ENCODE data around the gene SSTR4.

- TF ChIP-seq POLR2A (IDR thresholded peaks at IDR 0.05; ENCODE audit: borderline replicate concordance, extremely low read depth, insufficient read depth, insufficient read length): no peak
- no peak for TF ChIP-seq ZNF274 (IDR thresholded peaks at IDR 0.05; ENCODE audit: low read depth, low read length)
- no peak for TF ChIP-seq ZBTB33 (IDR thresholded peaks at IDR 0.05; ENCODE audit: extremely low read depth, insufficient replicate concordance, low read length)
- TF ChIP-seq, protein P1, sequence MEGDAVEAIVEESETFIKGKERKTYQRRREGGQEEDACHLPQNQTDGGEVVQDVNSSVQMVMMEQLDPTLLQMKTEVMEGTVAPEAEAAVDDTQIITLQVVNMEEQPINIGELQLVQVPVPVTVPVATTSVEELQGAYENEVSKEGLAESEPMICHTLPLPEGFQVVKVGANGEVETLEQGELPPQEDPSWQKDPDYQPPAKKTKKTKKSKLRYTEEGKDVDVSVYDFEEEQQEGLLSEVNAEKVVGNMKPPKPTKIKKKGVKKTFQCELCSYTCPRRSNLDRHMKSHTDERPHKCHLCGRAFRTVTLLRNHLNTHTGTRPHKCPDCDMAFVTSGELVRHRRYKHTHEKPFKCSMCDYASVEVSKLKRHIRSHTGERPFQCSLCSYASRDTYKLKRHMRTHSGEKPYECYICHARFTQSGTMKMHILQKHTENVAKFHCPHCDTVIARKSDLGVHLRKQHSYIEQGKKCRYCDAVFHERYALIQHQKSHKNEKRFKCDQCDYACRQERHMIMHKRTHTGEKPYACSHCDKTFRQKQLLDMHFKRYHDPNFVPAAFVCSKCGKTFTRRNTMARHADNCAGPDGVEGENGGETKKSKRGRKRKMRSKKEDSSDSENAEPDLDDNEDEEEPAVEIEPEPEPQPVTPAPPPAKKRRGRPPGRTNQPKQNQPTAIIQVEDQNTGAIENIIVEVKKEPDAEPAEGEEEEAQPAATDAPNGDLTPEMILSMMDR (IDR thresholded peaks at IDR 0.05 in 2 of 3, conservative IDR thresholded peaks at IDR 0.05 in 1 of 3; ENCODE audit: borderline replicate concordance in 1 of 3, insufficient read depth in 1 of 3, low read depth in 2 of 3, low read length in 2 of 3): no peak
- no peak for TF ChIP-seq SIN3A (IDR thresholded peaks at IDR 0.05; ENCODE audit: low read depth)
- no peak for TF ChIP-seq RAD21 (IDR thresholded peaks at IDR 0.05; ENCODE audit: low read depth)
- TF ChIP-seq EZH2phosphoT487 (IDR thresholded peaks at IDR 0.05; ENCODE audit: borderline replicate concordance): no peak
- TF ChIP-seq CEBPB (IDR thresholded peaks at IDR 0.05; ENCODE audit: low read depth): no peak
- TF ChIP-seq REST (IDR thresholded peaks at IDR 0.05; ENCODE audit: low read depth): no peak
- no peak for TF ChIP-seq YY1 (IDR thresholded peaks at IDR 0.05; ENCODE audit: extremely low read depth, insufficient replicate concordance, low read depth, low read length)
- TF ChIP-seq POLR2AphosphoS5 (IDR thresholded peaks at IDR 0.05; ENCODE audit: low read depth, low read length): no peak
These were observed 14.7 kb upstream of the SSTR4 start for GRCh38 chr20:23020230-23021018.

All from HCT116 (cell line).